ENCODE results near the gene CCDC8.

GRCh38 chr19:46447824-46448223 is 34.5 kb upstream of the CCDC8 start:
- TF ChIP-seq CTCF (IDR thresholded peaks at IDR 0.05; ENCODE audit: low read depth, low read length), result no peak
- TF ChIP-seq POLR2A (IDR thresholded peaks at IDR 0.05; ENCODE audit: extremely low read depth, insufficient read length), result no peak
- TF ChIP-seq MAX (IDR thresholded peaks at IDR 0.05; ENCODE audit: low read depth, low read length), result no peak

Data from NB4 (cell line).